ENCODE data around the gene ILK.

The ILK gene

DNA sequence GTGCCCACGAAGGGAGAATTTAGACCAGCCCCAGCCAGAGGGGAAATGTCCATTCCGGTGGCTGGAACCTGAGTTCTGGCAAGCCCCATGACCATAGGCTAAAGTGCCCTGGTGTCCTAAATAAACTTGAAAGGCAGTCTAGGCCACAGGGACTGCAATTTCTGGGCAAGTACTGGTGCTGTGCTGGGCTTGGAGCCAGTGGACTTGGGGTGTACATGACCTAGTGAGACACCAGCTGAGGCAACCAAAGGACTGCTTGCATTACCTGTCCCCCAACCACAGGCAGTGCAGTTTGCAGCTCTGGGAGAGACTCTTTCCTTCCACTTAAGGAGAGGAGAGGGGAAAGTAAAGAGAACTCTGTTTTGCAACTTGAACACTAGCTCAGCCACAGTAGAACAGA lies 23.9 kb upstream of the ILK start:
- no peak overlapping the region for H2BK120ac ChIP-seq (ENCODE audit: low read depth, low read length)
- H2BK5ac ChIP-seq (ENCODE audit: low read length): no peak overlapping the region
- no peaks in the 10 kb centered on the region for H3K4me1 ChIP-seq (ENCODE audit: control insufficient read depth, low read depth, low read length)
- H3K4me3 ChIP-seq (ENCODE audit: low read length): no peak overlapping the region
- H2BK15ac ChIP-seq (replicated peaks; ENCODE audit: low read depth): no peak overlapping the region
- H4K8ac ChIP-seq (ENCODE audit: low read depth, low read length): no peak overlapping the region
- H3K4me2 ChIP-seq (ENCODE audit: low read length): no peak overlapping the region
- no peak overlapping the region for H3K18ac ChIP-seq (ENCODE audit: low read length)
- H3K4ac ChIP-seq (ENCODE audit: low read depth, low read length): no peak overlapping the region
- no peaks in the 10 kb centered on the region for H3K79me2 ChIP-seq (ENCODE audit: control insufficient read depth, insufficient read depth, low read length)
- no peaks in the 10 kb centered on the region for H3K79me1 ChIP-seq (ENCODE audit: low read length)
- no peak overlapping the region for H3K23ac ChIP-seq (ENCODE audit: low read length)
- no peak overlapping the region for H4K5ac ChIP-seq (ENCODE audit: low read length)
- H3K36me3 ChIP-seq (ENCODE audit: control insufficient read depth, insufficient read depth, low read length): no peaks in the 10 kb centered on the region
- no CpG with 5 or more reads among the region's 2 CpGs for WGBS (ENCODE audit: extremely low coverage, insufficient coverage, low lambda C conversion rate)
- no peak for DNase-seq
- no peak overlapping the region for H3K9ac ChIP-seq (ENCODE audit: low read length)
- H3K27ac ChIP-seq (ENCODE audit: low read depth, low read length): no peak overlapping the region
- H3K56ac ChIP-seq (ENCODE audit: low read length): no peak overlapping the region
- H3K27me3 ChIP-seq (ENCODE audit: insufficient read depth, low read length, poor library complexity): no peaks in the 10 kb centered on the region
- H2AK5ac ChIP-seq (ENCODE audit: low read length): no peak overlapping the region

DNA sequence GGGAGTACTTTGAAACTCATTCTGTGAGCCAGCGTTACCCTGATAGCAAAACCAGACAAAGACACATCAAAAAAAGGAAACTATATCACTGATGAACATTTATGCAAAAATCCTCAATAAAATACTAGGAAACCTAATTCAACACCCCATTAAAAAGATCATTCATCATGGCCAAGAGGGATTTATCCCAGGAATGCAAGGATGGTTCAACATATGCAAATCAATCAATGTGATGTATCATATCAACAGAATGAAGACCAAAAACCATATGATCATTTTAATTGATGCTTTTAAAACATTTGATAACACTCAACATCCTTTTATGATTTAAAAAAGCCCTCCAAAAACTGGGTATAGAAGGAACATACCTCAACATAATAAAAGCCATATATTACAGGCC lies 20.0 kb upstream of the ILK start:
- H4K8ac ChIP-seq (ENCODE audit: low read depth, low read length): no peak overlapping the region
- no peak overlapping the region for H3K4ac ChIP-seq (ENCODE audit: low read depth, low read length)
- H3K79me1 ChIP-seq (ENCODE audit: low read length): no peaks in the 10 kb centered on the region
- no peak overlapping the region for H3K4me2 ChIP-seq (ENCODE audit: low read length)
- H3K79me2 ChIP-seq (ENCODE audit: control insufficient read depth, insufficient read depth, low read length): no peaks in the 10 kb centered on the region
- no peak overlapping the region for H3K56ac ChIP-seq (ENCODE audit: low read length)
- WGBS (ENCODE audit: extremely low coverage, insufficient coverage, low lambda C conversion rate): no CpG with 5 or more reads among the region's 1 CpG
- no peak overlapping the region for H2BK5ac ChIP-seq (ENCODE audit: low read length)
- H3K27me3 ChIP-seq (ENCODE audit: insufficient read depth, low read length, poor library complexity): no peaks in the 10 kb centered on the region
- DNase-seq: no peak
- H3K23ac ChIP-seq (ENCODE audit: low read length): no peak overlapping the region
- H3K4me1 ChIP-seq (ENCODE audit: control insufficient read depth, low read depth, low read length): no peaks in the 10 kb centered on the region
- H2BK15ac ChIP-seq (replicated peaks; ENCODE audit: low read depth): no peak overlapping the region
- no peak overlapping the region for H3K18ac ChIP-seq (ENCODE audit: low read length)
- H2BK120ac ChIP-seq (ENCODE audit: low read depth, low read length): no peak overlapping the region
- H4K5ac ChIP-seq (ENCODE audit: low read length): no peak overlapping the region
- H2AK5ac ChIP-seq (ENCODE audit: low read length): no peak overlapping the region
- no peaks in the 10 kb centered on the region for H3K36me3 ChIP-seq (ENCODE audit: control insufficient read depth, insufficient read depth, low read length)
- no peak overlapping the region for H3K27ac ChIP-seq (ENCODE audit: low read depth, low read length)
- no peak overlapping the region for H3K9ac ChIP-seq (ENCODE audit: low read length)
- H3K4me3 ChIP-seq (ENCODE audit: low read length): no peak overlapping the region

- DNase-seq: no peak
- no peak overlapping the region for H3K56ac ChIP-seq (ENCODE audit: low read length)
- no peak overlapping the region for H3K18ac ChIP-seq (ENCODE audit: low read length)
- no peaks in the 10 kb centered on the region for H3K4me1 ChIP-seq (ENCODE audit: control insufficient read depth, low read depth, low read length)
- H3K27ac ChIP-seq (ENCODE audit: low read depth, low read length): no peak overlapping the region
- H4K5ac ChIP-seq (ENCODE audit: low read length): no peak overlapping the region
- H3K9ac ChIP-seq (ENCODE audit: low read length): no peak overlapping the region
- no CpG with 5 or more reads among the region's 4 CpGs for WGBS (ENCODE audit: extremely low coverage, insufficient coverage, low lambda C conversion rate)
- H3K36me3 ChIP-seq (ENCODE audit: control insufficient read depth, insufficient read depth, low read length): no peaks in the 10 kb centered on the region
- H3K79me2 ChIP-seq (ENCODE audit: control insufficient read depth, insufficient read depth, low read length): no peaks in the 10 kb centered on the region
- H4K8ac ChIP-seq (ENCODE audit: low read depth, low read length): no peak overlapping the region
- H2BK120ac ChIP-seq (ENCODE audit: low read depth, low read length): no peak overlapping the region
- H2BK5ac ChIP-seq (ENCODE audit: low read length): no peak overlapping the region
- no peaks in the 10 kb centered on the region for H3K27me3 ChIP-seq (ENCODE audit: insufficient read depth, low read length, poor library complexity)
- H3K23ac ChIP-seq (ENCODE audit: low read length): no peak overlapping the region
- no peaks in the 10 kb centered on the region for H3K79me1 ChIP-seq (ENCODE audit: low read length)
- no peak overlapping the region for H2BK15ac ChIP-seq (replicated peaks; ENCODE audit: low read depth)
- H3K4me3 ChIP-seq (ENCODE audit: low read length): no peak overlapping the region
- no peak overlapping the region for H3K4ac ChIP-seq (ENCODE audit: low read depth, low read length)
- H2AK5ac ChIP-seq (ENCODE audit: low read length): no peak overlapping the region
- H3K4me2 ChIP-seq (ENCODE audit: low read length): no peak overlapping the region
Measured at GRCh38 chr11:6584528-6584927, 19.0 kb upstream of the ILK start.

- Histone ChIP-seq H3K56ac (ENCODE audit: low read length) (no peak overlapping the region), H2AK5ac (ENCODE audit: low read length) (no peak overlapping the region), H3K79me2 (ENCODE audit: control insufficient read depth, insufficient read depth, low read length) (no peaks in the 10 kb centered on the region), H4K8ac (ENCODE audit: low read depth, low read length) (no peak overlapping the region), H2BK15ac (replicated peaks; ENCODE audit: low read depth) (no peak overlapping the region), H3K27me3 (ENCODE audit: insufficient read depth, low read length, poor library complexity) (no peaks in the 10 kb centered on the region), H3K4me1 (ENCODE audit: control insufficient read depth, low read depth, low read length) (no peaks in the 10 kb centered on the region), H3K4ac (ENCODE audit: low read depth, low read length) (no peak overlapping the region), H2BK120ac (ENCODE audit: low read depth, low read length) (no peak overlapping the region), H3K27ac (ENCODE audit: low read depth, low read length) (no peak overlapping the region), H3K18ac (ENCODE audit: low read length) (no peak overlapping the region), H3K23ac (ENCODE audit: low read length) (no peak overlapping the region), H3K79me1 (ENCODE audit: low read length) (no peaks in the 10 kb centered on the region), H3K9ac (ENCODE audit: low read length) (no peak overlapping the region), H3K4me3 (ENCODE audit: low read length) (no peak overlapping the region), H2BK5ac (ENCODE audit: low read length) (no peak overlapping the region), H3K4me2 (ENCODE audit: low read length) (no peak overlapping the region), H4K5ac (ENCODE audit: low read length) (no peak overlapping the region), H3K36me3 (ENCODE audit: control insufficient read depth, insufficient read depth, low read length) (no peaks in the 10 kb centered on the region)
- no CpG with 5 or more reads among the region's 25 CpGs for WGBS (ENCODE audit: extremely low coverage, insufficient coverage, low lambda C conversion rate)
- DNase-seq: no peak
Measured at GRCh38 chr11:6586434-6587359, 16.9 kb upstream of the ILK start.

DNA sequence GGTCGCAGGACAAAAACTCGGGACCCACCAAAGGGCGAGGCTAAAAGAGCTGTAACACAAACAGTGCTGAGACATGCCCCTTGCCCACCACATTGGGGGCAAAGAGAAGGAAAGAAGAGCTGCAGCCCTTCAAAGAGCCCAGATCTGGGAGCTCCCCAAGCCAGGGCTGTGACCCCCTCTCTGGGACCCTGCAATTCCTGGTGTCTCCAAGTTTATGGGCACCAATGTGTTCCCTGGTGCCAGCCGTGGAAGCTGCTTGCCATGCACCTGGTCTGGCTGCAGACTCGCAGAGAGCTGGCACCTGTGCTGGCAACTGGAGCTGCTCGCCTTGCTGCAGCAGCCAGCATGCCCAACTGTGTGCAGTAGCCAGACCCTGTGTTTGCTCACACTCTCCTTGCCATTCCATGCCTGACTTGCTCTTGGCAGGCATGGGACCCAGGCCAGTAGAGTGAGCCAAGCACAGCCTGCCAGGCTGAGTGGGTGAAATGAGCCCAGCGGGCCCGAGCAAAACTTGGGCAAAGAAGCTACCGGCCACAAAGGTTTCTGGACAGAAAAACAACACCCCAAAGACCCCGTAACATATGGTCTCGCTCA lies 16.1 kb upstream of the ILK start:
- no peaks in the 10 kb centered on the region for H3K4me1 ChIP-seq (ENCODE audit: control insufficient read depth, low read depth, low read length)
- no peak overlapping the region for H3K23ac ChIP-seq (ENCODE audit: low read length)
- WGBS (ENCODE audit: extremely low coverage, insufficient coverage, low lambda C conversion rate): no CpG with 5 or more reads among the region's 11 CpGs
- H2BK15ac ChIP-seq (replicated peaks; ENCODE audit: low read depth): no peak overlapping the region
- no peak overlapping the region for H3K27ac ChIP-seq (ENCODE audit: low read depth, low read length)
- no peaks in the 10 kb centered on the region for H3K79me1 ChIP-seq (ENCODE audit: low read length)
- H3K79me2 ChIP-seq (ENCODE audit: control insufficient read depth, insufficient read depth, low read length): no peaks in the 10 kb centered on the region
- no peak overlapping the region for H4K8ac ChIP-seq (ENCODE audit: low read depth, low read length)
- no peak overlapping the region for H4K5ac ChIP-seq (ENCODE audit: low read length)
- no peak for DNase-seq
- H2BK5ac ChIP-seq (ENCODE audit: low read length): no peak overlapping the region
- no peak overlapping the region for H3K9ac ChIP-seq (ENCODE audit: low read length)
- H3K4me3 ChIP-seq (ENCODE audit: low read length): no peak overlapping the region
- H3K4ac ChIP-seq (ENCODE audit: low read depth, low read length): no peak overlapping the region
- H2AK5ac ChIP-seq (ENCODE audit: low read length): no peak overlapping the region
- H3K36me3 ChIP-seq (ENCODE audit: control insufficient read depth, insufficient read depth, low read length): no peaks in the 10 kb centered on the region
- H3K18ac ChIP-seq (ENCODE audit: low read length): no peak overlapping the region
- no peak overlapping the region for H3K56ac ChIP-seq (ENCODE audit: low read length)
- H2BK120ac ChIP-seq (ENCODE audit: low read depth, low read length): no peak overlapping the region
- no peaks in the 10 kb centered on the region for H3K27me3 ChIP-seq (ENCODE audit: insufficient read depth, low read length, poor library complexity)
- no peak overlapping the region for H3K4me2 ChIP-seq (ENCODE audit: low read length)

Data from mesendoderm (in vitro differentiated cells).